GM12801 (cell line): ENCODE data around the gene MAP1LC3C.

Experiments
- TF ChIP-seq, protein P1 (sequence below): IDR thresholded peaks from one replicate; pipeline ENCODE4 v1.5.1; 2011; ENCODE audit warnings: control low read depth; ENCODE audit not compliant: insufficient read length; ENCODE audit errors: extremely low read depth

Gene MAP1LC3C

DNA sequence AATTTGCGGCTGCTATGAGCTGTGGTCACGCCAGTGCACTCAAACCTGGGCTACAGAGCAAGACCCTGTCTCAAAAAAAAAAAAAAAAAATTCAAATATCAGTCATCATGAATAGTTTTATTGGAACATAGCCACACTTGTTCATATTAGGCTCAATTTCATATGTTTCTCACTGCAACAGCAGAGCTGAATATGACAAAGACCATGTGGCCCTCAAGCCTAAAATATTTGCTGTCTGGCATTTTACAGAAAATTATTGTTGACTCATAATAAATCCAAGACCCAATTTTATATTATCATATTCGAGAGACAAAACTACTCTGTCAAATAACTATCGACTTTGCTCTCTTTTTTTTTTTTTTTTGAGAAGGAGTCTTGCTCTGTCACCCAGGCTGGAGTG, 30.3 kb downstream of the MAP1LC3C start:
- TF ChIP-seq, protein P1, sequence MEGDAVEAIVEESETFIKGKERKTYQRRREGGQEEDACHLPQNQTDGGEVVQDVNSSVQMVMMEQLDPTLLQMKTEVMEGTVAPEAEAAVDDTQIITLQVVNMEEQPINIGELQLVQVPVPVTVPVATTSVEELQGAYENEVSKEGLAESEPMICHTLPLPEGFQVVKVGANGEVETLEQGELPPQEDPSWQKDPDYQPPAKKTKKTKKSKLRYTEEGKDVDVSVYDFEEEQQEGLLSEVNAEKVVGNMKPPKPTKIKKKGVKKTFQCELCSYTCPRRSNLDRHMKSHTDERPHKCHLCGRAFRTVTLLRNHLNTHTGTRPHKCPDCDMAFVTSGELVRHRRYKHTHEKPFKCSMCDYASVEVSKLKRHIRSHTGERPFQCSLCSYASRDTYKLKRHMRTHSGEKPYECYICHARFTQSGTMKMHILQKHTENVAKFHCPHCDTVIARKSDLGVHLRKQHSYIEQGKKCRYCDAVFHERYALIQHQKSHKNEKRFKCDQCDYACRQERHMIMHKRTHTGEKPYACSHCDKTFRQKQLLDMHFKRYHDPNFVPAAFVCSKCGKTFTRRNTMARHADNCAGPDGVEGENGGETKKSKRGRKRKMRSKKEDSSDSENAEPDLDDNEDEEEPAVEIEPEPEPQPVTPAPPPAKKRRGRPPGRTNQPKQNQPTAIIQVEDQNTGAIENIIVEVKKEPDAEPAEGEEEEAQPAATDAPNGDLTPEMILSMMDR = no peak

DNA sequence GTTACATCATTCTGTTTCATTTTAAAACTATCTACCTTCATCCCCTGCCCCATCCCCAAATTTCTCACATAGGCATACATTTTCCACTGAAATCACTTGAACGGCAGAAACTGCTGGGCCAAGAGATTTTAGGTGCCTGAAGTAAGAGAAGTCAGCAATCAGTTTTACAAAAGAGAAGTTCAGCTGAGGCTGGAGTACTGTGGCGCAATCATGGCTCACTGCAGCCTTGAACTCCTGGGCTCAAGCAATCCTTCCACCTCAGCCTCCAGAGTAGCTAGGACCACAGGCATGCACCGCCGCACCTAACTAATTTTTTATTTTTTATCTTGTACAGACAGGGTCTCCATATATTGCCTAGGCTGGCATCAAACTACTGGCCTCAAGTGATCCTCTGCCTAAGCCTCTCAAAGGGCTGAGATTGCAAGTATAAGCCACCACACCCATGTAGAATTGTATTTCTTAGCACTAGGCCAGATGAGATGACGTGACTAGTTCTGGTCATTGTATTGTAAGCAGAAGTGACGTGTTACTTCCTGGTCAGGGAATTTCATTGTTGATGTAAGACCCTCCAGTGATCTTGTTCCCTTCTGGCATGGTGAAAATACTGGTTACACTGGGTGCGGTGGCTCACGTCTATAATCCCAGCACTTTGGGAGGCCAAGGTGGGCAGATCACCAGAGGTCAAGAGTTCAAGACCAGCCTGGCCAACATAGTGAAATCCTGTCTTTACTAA, 34.2 kb downstream of the MAP1LC3C start:
- TF ChIP-seq, protein P1 = no peak

DNA sequence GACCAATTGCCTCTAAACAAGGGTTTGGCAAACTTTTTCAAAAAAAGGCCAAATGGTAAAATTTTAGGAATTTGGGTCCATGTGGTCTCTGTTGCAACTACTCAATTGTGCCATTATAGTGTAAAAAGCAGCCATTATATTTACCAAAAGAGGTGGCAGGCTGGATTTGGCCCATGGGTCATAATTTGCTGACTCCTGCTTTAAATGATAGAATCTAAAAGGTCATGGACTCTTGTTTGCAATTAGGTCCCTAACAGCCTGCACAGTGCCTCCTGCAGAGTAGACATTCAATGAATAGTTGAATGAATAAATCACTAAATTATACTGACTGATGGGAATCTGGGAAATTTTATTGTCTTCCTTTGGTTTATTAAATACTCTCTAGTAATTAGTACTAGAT, 35.2 kb downstream of the MAP1LC3C start:
- TF ChIP-seq, protein P1 = no peak

DNA sequence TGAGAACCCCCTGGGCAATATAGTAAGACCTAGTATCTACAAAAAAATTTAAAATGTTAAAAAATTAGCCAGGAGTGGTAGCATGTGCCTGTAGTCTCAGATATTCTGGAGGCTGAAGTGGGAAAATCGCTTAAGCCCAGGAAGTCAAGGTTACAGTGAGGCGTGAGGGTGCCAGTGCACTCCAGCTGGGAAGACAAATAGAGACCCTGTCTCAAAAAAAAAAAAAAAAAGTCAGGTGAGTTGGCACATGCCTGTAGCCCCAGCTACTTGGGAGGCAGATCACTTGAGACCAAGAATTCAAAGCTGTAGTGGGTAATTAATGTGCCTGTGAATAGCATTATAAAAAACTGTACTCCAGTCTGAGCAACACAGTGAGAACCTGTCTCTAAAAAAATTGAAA, 36.7 kb downstream of the MAP1LC3C start:
- TF ChIP-seq, protein P1 = no peak

DNA sequence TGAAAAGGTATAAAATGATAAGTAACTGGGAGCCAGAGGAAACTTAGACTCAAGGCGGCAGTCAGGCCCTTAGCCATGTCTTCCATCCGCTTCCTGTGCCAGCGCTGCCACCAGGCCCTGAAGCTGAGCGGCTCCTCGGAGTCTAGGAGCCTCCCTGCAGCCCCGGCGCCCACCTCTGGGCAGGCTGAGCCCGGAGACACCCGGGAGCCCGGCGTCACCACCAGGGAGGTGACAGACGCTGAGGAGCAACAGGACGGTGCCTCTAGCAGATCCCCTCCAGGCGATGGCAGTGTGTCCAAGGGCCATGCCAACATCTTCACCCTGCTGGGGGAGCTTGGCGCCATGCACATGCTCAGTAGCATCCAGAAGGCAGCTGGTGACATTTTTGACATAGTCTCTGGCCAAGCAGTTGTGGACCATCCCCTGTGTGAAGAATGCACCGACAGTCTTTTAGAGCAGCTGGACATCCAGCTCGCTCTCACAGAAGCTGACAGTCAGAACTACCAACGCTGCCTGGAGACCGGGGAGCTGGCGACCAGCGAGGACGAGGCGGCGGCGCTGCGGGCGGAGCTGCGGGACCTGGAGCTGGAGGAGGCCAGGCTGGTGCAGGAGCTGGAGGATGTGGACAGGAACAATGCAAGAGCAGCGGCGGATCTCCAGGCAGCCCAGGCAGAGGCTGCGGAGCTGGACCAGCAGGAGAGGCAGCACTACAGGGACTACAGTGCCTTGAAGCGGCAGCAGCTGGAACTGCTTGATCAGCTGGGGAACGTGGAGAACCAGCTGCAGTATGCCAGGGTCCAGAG, 41.0 kb downstream of the MAP1LC3C start, which contains the start of gene BECN2:
BECN2 (plus strand) TSS at position 76 of the 803 bp plus-strand sequence; CDS start at position 76, 0 bp downstream.
- TF ChIP-seq, protein P1 = no peak

DNA sequence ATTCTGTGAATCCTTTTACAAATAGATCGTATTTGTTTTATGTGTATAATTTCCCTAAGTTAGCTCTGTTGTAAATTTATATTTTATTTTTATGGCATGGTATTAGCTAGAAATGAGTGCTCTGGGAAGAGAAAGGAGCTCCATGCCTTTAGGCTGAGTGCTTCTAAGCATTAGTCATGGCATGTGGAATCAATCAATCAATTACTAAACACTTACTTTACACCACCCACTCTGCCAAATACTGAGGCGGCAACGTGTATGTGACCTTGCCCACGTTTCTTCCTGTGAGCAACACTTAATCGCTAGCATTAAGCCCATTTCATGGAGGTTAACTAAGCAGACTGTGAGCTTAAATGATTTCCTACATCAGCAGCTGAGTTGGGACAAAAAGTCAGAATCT, 48.5 kb downstream of the MAP1LC3C start:
- TF ChIP-seq, protein P1 = no peak

DNA sequence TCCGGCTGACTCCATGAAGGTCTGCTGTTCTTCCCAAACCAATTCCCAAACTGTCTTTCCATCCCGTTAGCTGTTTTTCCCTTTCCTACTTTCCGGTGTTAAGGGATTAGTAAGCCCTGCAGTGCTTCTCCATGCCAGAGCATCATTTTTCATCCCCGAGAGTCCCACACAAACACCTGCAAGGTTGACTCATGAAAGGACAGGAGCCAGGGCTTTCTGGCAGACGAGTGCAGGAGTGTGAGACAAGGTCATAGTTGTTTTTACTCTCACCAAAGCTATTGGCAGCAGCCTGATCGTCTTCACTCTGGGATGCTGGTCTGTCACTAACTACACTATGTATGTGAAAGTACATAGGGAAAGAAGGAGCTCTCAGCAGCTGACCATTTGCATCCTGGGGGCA, 51.5 kb downstream of the MAP1LC3C start:
- TF ChIP-seq, protein P1 = no peak
